ENCODE measurements around the gene ELFN1.
A peak's percentile ranks its signal among the peaks of the same experiment; 100 is the strongest.

ELFN1 gene

DNA sequence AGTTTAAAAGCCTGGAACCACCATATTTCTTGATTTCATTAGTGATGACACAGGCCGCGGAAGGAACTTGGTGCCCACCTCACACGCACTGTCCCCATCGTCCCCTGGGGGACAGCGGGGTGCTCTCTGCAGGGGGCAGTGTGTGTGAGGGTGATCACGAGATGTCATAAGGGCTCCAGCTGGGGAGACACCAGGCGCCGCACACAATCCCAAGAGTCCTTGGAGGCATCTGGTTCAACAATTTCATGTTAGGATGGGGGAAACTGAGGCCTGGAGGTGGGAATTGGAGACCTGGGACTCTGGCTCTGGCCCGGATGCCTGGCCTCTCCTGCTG is 66.4 kb downstream of the ELFN1 start:
- no peak overlapping the region for H3K4me3 ChIP-seq (ENCODE audit: low read depth, low read length)
- peak; percentile 85 for DNase-seq (ENCODE audit: low read depth)
- TF ChIP-seq, protein P1, sequence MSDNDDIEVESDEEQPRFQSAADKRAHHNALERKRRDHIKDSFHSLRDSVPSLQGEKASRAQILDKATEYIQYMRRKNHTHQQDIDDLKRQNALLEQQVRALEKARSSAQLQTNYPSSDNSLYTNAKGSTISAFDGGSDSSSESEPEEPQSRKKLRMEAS (IDR thresholded peaks at IDR 0.05; ENCODE audit: low read depth, low read length): peak; percentile 49; the same call in 1 of the 2 replicates
- TF ChIP-seq, protein P2, sequence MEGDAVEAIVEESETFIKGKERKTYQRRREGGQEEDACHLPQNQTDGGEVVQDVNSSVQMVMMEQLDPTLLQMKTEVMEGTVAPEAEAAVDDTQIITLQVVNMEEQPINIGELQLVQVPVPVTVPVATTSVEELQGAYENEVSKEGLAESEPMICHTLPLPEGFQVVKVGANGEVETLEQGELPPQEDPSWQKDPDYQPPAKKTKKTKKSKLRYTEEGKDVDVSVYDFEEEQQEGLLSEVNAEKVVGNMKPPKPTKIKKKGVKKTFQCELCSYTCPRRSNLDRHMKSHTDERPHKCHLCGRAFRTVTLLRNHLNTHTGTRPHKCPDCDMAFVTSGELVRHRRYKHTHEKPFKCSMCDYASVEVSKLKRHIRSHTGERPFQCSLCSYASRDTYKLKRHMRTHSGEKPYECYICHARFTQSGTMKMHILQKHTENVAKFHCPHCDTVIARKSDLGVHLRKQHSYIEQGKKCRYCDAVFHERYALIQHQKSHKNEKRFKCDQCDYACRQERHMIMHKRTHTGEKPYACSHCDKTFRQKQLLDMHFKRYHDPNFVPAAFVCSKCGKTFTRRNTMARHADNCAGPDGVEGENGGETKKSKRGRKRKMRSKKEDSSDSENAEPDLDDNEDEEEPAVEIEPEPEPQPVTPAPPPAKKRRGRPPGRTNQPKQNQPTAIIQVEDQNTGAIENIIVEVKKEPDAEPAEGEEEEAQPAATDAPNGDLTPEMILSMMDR (IDR thresholded peaks at IDR 0.05; ENCODE audit: low read depth, low read length): peak; percentile 19
- TF ChIP-seq POLR2A (IDR thresholded peaks at IDR 0.05; ENCODE audit: extremely low read depth, insufficient read length) (no peak), MYC (IDR thresholded peaks at IDR 0.05; ENCODE audit: low read depth, low read length) (0 out of 2 replicates have a peak, but pooled peaks have one; percentile 40)

DNA sequence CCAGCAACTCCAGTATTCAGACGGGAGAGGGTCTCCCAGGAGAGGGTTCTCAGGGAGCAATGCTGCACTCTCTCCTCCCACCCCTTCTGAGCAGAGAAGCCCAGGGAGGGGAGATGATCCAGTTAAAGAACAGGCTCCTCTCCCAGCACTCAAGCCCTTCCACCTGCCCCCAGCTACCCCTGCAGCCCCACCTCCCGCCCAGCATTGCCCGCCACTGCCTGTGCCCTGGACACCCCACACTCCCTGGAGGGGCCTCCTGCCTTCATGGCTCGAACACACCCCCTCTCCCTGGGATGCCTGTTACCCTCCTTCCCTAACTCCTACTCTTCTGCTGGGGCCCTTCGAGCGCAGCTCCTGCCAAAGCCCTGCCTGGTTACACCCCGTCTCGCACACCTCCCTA is 66.8 kb downstream of the ELFN1 start:
- H3K4me3 ChIP-seq (ENCODE audit: low read depth, low read length): no peak overlapping the region
- DNase-seq (ENCODE audit: low read depth): peak; percentile 44
- TF ChIP-seq POLR2A (IDR thresholded peaks at IDR 0.05; ENCODE audit: extremely low read depth, insufficient read length) (peak; percentile 31), MYC (IDR thresholded peaks at IDR 0.05; ENCODE audit: low read depth, low read length) (no peak)

DNA sequence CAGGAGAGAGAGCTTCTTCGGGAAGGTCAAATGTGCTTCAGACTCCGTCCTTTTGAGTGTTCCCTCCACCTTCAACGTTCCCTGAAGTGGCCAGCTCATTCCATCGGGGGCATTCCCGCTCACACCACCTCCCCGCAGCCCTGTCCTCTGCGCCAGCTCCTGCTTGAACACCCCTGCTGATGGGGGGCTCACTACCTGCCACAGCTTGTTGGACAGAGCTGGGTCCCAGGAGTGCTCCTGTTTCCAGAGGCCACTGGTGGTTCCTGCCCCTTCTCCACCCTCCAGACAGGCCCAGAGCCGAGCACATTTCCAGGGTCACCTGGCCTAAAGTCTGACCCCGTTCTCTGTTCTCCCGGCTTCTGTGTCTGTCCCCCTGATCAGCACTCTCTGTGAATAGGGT is 67.4 kb downstream of the ELFN1 start:
- DNase-seq (ENCODE audit: low read depth): no peak
- H3K4me3 ChIP-seq (ENCODE audit: low read depth, low read length): no peak overlapping the region
- no peak for TF ChIP-seq POLR2A (IDR thresholded peaks at IDR 0.05; ENCODE audit: extremely low read depth, insufficient read length)
- TF ChIP-seq, protein P2 (IDR thresholded peaks at IDR 0.05; ENCODE audit: low read depth, low read length): no peak
- no peak for TF ChIP-seq MYC (IDR thresholded peaks at IDR 0.05; ENCODE audit: low read depth, low read length)
- TF ChIP-seq, protein P1 (IDR thresholded peaks at IDR 0.05; ENCODE audit: low read depth, low read length): no peak

DNA sequence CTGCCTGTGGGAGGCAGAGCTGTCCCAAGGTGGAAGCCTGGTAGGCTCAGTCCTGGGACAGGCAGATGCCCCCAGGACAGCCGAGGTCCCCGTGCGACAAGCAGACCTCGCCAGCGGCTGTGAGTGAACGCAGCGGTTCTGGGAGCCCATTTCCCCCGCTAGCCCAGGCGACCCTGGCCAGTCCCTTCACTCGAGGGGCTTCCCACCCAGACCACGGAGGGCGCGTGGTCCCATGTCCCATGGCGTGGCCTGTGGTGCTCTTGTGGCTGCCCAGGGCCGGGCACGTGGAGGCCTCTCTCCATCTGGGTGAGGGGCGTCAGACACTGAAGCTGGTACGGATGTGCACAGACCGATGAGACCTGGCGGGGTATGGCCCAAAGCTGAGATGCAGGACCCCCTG is 67.9 kb downstream of the ELFN1 start:
- TF ChIP-seq MYC (IDR thresholded peaks at IDR 0.05; ENCODE audit: low read depth, low read length) (no peak), POLR2A (IDR thresholded peaks at IDR 0.05; ENCODE audit: extremely low read depth, insufficient read length) (no peak)
- TF ChIP-seq, protein P1 (IDR thresholded peaks at IDR 0.05; ENCODE audit: low read depth, low read length): no peak
- TF ChIP-seq, protein P2 (IDR thresholded peaks at IDR 0.05; ENCODE audit: low read depth, low read length): no peak
- no peak for DNase-seq (ENCODE audit: low read depth)
- H3K4me3 ChIP-seq (ENCODE audit: low read depth, low read length): no peak overlapping the region

DNA sequence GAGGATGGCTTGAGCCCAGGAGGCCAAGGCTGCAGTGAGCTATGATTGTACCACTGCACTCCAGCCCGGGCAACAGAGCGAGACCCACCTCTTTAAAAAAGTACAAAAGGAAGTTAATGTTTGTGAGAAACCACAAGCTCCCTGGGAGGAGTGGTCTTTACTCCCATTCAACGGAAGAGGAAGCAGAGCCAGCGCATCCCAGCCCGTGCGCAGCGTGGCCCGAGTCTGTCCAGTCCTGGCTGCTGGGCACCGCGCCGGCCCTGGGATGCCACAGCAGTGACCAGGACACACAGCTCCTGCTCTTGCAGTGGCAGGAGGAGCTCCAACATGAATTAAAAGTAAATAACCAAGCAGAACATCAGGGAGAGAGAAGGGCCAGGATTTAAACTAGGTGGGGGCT is 68.4 kb downstream of the ELFN1 start:
- H3K4me3 ChIP-seq (ENCODE audit: low read depth, low read length): no peak overlapping the region
- DNase-seq (ENCODE audit: low read depth): peak; percentile 75
- TF ChIP-seq, protein P2 (IDR thresholded peaks at IDR 0.05; ENCODE audit: low read depth, low read length): no peak
- TF ChIP-seq, protein P1 (IDR thresholded peaks at IDR 0.05; ENCODE audit: low read depth, low read length): 0 out of 2 replicates have a peak, but pooled peaks have one; percentile 20
- TF ChIP-seq MYC (IDR thresholded peaks at IDR 0.05; ENCODE audit: low read depth, low read length) (peak; percentile 53; the same call in 1 of the 2 replicates), POLR2A (IDR thresholded peaks at IDR 0.05; ENCODE audit: extremely low read depth, insufficient read length) (no peak)

DNA sequence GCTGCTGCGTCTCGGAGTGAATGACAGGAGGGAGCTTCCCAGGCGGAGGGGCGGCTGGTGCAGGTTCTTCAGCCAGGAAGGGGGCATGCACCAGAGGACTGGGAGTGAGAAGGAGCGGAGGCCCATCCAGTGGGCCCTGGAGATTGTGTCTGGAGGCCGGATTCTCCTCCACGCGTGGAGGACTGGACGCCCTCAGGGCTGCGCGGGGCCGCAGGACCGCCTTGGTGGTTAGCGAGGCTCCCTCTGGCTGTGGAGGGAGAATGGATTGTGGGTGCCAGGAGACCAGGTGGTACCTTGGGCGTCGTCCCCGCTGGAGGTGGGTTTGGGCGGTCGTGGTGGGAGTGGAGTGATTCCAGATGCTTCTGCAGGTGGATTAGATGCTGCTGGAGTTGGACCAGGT is 68.9 kb downstream of the ELFN1 start:
- no peak for DNase-seq (ENCODE audit: low read depth)
- H3K4me3 ChIP-seq (ENCODE audit: low read depth, low read length): no peak overlapping the region
- TF ChIP-seq, protein P1 (IDR thresholded peaks at IDR 0.05; ENCODE audit: low read depth, low read length): no peak
- TF ChIP-seq MYC (IDR thresholded peaks at IDR 0.05; ENCODE audit: low read depth, low read length) (no peak), POLR2A (IDR thresholded peaks at IDR 0.05; ENCODE audit: extremely low read depth, insufficient read length) (no peak)
- TF ChIP-seq, protein P2 (IDR thresholded peaks at IDR 0.05; ENCODE audit: low read depth, low read length): no peak
